K562 (cell line): ENCODE results near the gene MAPKAPK3. TPM values are rescaled to one million over a fixed set of nuclear protein-coding genes. Genes with fewer than 3 reads are reported as not detected.

ENCODE experiments used
- NR2C2 ChIP-seq, 2 experiments: fragments of 200-800 bp in 1 of 2; sonication (Bioruptor generic) in 1 of 2; sonication (generic) in 1 of 2; formaldehyde crosslinking in 1 of 2; IDR thresholded peaks; 2 replicates each; pipeline versions ENCODE4 v1.6.1 to v1.8.0; 2016 to 2022; ENCODE audit warnings: mild to moderate bottlenecking in 1 of 2, missing compliant biosample characterization in 1 of 2, missing genetic modification characterization in 1 of 2, missing genetic modification reagents in 1 of 2
- RBM17 ChIP-seq: fragments of 200-400 bp; formaldehyde crosslinking; IDR thresholded peaks from 2 replicates; pipeline ENCODE4 v1.6.1; 2017; ENCODE audit warnings: low read depth, mild to moderate bottlenecking, low read length, borderline replicate concordance
- RFX1 ChIP-seq: fragments of 450-650 bp; IDR thresholded peaks from 2 replicates; pipeline ENCODE4 v1.6.1; 2016; ENCODE audit warnings: mild to moderate bottlenecking, moderate library complexity
- SMAD4 ChIP-seq: fragments of 250-450 bp; sonication (Bioruptor Pico); conservative IDR thresholded peaks from 2 replicates; pipeline ENCODE4 v1.8.0; 2021; ENCODE audit warnings: inconsistent platforms, mild to moderate bottlenecking, moderate library complexity
- SNIP1 ChIP-seq: fragments of 450-650 bp; IDR thresholded peaks from 2 replicates; pipeline ENCODE4 v1.7.1; 2017; ENCODE audit warnings: low read depth, mild to moderate bottlenecking
- polyA plus RNA-seq, 8 experiments: library from polyadenylated mRNA; depleted of rRNA in 4 of 8; stranded (reverse) in 5 of 8; unstranded in 3 of 8; fragments of >200 nt; fragmentation: Nextera tagmentation in 2 of 8; fragmentation: Illumina TruSeq in 1 of 8; extraction: Ambion mirVana in 2 of 8; extraction: Trizol in 1 of 8; gene quantifications; 2 replicates each; pipeline versions ENCODE4 v1.2.1 to v1.2.3, GENCODE V29; 2011 to 2014; ENCODE audit warnings: inconsistent platforms in 1 of 8, missing spikeins in 1 of 8
- total RNA-seq, 7 experiments: library from RNA; depleted of rRNA in 6 of 7; stranded (reverse); fragments of >200 nt in 6 of 7; fragmentation: Illumina TruSeq in 2 of 7; extraction: Trizol in 2 of 7; gene quantifications; 2 replicates each; pipeline versions ENCODE4 v1.2.1 to v1.2.3, GENCODE V29; 2011 to 2021; ENCODE audit warnings: low replicate concordance in 1 of 7
- TF ChIP-seq, protein P1 (sequence below), 2 experiments: IDR thresholded peaks in 1 of 2; conservative IDR thresholded peaks in 1 of 2; 2 replicates each; pipeline ENCODE4 v1.6.1; 2016; ENCODE audit warnings: low read depth in 2 of 2, mild to moderate bottlenecking in 1 of 2, missing compliant biosample characterization in 1 of 2, missing genetic modification characterization in 1 of 2, moderate library complexity in 1 of 2
- TF ChIP-seq, protein P2 (sequence below): fragments of 450-650 bp; IDR thresholded peaks from 2 replicates; pipeline ENCODE4 v1.6.1; 2016; ENCODE audit warnings: low read depth
- TF ChIP-seq, protein P3 (sequence below), 3 experiments: IDR thresholded peaks in 2 of 3; conservative IDR thresholded peaks in 1 of 3; 2 replicates each; pipeline ENCODE4 v1.5.1; 2011 to 2012; ENCODE audit warnings: low read length in 3 of 3, mild to moderate bottlenecking in 3 of 3, control low read depth in 2 of 3, improper control_type of control experiment in 1 of 3, inconsistent platforms in 1 of 3, low read depth in 1 of 3, mixed read lengths in 1 of 3, moderate library complexity in 1 of 3; ENCODE audit not compliant: insufficient read depth in 2 of 3

The MAPKAPK3 gene
- total and polyA plus RNA-seq, 9 of the 15 experiments (the other 6 are each of a cell fraction or from before 2014, with no cell fraction given): 8.0 to 56.4 (median 41.2) TPM

DNA sequence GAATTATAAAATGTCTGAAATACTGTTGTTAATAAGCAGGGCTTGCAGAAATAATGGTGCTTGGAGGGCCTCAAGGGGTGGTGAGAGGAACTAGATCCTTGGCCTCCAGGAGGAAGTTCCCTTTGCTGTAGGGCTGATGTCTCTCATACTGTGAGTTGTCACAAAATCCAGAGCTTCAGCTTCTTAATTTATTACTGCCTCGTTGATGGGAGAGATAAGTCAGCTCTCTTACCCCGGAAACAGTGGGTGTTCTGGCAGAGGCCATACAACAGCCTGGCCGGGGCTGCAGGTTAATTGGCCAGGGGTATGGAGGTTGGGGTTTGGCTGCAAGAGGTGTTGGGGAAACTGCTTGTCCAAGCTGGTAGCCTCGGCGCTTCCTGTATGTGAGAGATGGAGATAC, 15.5 kb downstream of the MAPKAPK3 start (continued):
- TF ChIP-seq, protein P1, sequence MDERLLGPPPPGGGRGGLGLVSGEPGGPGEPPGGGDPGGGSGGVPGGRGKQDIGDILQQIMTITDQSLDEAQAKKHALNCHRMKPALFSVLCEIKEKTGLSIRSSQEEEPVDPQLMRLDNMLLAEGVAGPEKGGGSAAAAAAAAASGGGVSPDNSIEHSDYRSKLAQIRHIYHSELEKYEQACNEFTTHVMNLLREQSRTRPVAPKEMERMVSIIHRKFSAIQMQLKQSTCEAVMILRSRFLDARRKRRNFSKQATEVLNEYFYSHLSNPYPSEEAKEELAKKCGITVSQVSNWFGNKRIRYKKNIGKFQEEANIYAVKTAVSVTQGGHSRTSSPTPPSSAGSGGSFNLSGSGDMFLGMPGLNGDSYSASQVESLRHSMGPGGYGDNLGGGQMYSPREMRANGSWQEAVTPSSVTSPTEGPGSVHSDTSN (CRISPR knock-in tag; IDR thresholded peaks at IDR 0.05; ENCODE audit: low read depth): no peak
- TF ChIP-seq, protein P1 (tag; conservative IDR thresholded peaks at IDR 0.05; ENCODE audit: low read depth): peak; percentile 82
- TF ChIP-seq, protein P2, sequence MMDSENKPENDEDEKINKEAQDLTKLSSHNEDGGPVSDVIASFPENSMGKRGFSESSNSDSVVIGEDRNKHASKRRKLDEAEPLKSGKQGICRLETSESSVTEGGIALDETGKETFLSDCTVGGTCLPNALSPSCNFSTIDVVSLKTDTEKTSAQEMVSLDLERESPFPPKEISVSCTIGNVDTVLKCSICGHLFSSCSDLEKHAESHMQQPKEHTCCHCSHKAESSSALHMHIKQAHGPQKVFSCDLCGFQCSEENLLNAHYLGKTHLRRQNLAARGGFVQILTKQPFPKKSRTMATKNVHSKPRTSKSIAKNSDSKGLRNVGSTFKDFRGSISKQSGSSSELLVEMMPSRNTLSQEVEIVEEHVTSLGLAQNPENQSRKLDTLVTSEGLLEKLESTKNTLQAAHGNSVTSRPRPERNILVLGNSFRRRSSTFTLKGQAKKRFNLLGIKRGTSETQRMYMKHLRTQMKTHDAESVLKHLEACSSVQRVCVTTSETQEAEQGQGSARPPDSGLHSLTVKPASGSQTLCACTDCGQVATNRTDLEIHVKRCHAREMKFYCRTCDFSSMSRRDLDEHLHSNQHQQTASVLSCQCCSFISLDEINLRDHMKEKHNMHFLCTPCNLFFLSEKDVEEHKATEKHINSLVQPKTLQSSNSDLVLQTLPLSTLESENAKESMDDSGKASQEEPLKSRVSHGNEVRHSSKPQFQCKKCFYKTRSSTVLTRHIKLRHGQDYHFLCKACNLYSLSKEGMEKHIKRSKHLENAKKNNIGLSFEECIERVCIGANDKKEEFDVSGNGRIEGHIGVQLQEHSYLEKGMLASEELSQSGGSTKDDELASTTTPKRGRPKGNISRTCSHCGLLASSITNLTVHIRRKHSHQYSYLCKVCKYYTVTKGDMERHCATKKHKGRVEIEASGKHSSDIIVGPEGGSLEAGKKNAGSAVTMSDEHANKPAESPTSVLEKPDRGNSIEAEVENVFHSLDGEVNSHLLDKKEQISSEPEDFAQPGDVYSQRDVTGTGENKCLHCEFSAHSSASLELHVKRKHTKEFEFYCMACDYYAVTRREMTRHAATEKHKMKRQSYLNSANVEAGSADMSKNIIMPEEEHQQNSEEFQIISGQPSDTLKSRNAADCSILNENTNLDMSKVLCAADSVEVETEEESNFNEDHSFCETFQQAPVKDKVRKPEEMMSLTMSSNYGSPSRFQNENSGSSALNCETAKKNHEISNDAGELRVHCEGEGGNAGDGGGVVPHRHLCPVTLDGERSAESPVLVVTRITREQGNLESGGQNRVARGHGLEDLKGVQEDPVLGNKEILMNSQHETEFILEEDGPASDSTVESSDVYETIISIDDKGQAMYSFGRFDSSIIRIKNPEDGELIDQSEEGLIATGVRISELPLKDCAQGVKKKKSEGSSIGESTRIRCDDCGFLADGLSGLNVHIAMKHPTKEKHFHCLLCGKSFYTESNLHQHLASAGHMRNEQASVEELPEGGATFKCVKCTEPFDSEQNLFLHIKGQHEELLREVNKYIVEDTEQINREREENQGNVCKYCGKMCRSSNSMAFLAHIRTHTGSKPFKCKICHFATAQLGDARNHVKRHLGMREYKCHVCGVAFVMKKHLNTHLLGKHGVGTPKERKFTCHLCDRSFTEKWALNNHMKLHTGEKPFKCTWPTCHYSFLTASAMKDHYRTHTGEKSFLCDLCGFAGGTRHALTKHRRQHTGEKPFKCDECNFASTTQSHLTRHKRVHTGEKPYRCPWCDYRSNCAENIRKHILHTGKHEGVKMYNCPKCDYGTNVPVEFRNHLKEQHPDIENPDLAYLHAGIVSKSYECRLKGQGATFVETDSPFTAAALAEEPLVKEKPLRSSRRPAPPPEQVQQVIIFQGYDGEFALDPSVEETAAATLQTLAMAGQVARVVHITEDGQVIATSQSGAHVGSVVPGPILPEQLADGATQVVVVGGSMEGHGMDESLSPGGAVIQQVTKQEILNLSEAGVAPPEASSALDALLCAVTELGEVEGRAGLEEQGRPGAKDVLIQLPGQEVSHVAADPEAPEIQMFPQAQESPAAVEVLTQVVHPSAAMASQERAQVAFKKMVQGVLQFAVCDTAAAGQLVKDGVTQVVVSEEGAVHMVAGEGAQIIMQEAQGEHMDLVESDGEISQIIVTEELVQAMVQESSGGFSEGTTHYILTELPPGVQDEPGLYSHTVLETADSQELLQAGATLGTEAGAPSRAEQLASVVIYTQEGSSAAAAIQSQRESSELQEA: no peak
- TF ChIP-seq SNIP1 (no peak), NR2C2 (CRISPR knock-in tag; IDR thresholded peaks at IDR 0.05) (no peak), NR2C2 (tag; IDR thresholded peaks at IDR 0.05) (peak; percentile 61; the same call in 1 of the 2 replicates), RBM17 (no peak), SMAD4 (CRISPR knock-in tag) (no peak), RFX1 (no peak)
- TF ChIP-seq, protein P3, sequence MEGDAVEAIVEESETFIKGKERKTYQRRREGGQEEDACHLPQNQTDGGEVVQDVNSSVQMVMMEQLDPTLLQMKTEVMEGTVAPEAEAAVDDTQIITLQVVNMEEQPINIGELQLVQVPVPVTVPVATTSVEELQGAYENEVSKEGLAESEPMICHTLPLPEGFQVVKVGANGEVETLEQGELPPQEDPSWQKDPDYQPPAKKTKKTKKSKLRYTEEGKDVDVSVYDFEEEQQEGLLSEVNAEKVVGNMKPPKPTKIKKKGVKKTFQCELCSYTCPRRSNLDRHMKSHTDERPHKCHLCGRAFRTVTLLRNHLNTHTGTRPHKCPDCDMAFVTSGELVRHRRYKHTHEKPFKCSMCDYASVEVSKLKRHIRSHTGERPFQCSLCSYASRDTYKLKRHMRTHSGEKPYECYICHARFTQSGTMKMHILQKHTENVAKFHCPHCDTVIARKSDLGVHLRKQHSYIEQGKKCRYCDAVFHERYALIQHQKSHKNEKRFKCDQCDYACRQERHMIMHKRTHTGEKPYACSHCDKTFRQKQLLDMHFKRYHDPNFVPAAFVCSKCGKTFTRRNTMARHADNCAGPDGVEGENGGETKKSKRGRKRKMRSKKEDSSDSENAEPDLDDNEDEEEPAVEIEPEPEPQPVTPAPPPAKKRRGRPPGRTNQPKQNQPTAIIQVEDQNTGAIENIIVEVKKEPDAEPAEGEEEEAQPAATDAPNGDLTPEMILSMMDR (IDR thresholded peaks at IDR 0.05 in 2 of 3, conservative IDR thresholded peaks at IDR 0.05 in 1 of 3; ENCODE audit: insufficient read depth in 2 of 3, low read depth in 1 of 3, low read length in 3 of 3): peak in 1 of 3 experiments; percentile 18; a peak in 1 of 6 replicates
